T-helper 1 cell treated with Interleukin-12 subunit alpha and Interleukin-12 subunit beta and Interleukin-4 antibody, amounts not matched to agents 30 μg/mL and 1 μg/mL, for 36 hours (primary cell): ENCODE data around the gene IFIH1.

Experiments used
- H3K27ac Mint-ChIP-seq: one replicate; pipeline ENCODE4 v1.8.0; 2021; ENCODE audit warnings: mild to moderate bottlenecking, mixed read lengths
- H3K27me3 Mint-ChIP-seq: one replicate; pipeline ENCODE4 v1.8.0; 2021; ENCODE audit warnings: low read depth, mixed read lengths
- H3K36me3 Mint-ChIP-seq: one replicate; pipeline ENCODE4 v1.8.0; 2021; ENCODE audit warnings: low read depth, mixed read lengths
- H3K4me1 Mint-ChIP-seq: one replicate; pipeline ENCODE4 v1.8.0; 2021; ENCODE audit warnings: low read depth, mixed read lengths
- H3K4me3 Mint-ChIP-seq: one replicate; pipeline ENCODE4 v1.8.0; 2021; ENCODE audit warnings: mild to moderate bottlenecking, moderate library complexity, mixed read lengths
- H3K9me3 Mint-ChIP-seq: one replicate; pipeline ENCODE4 v1.8.0; 2021; ENCODE audit warnings: mixed read lengths

The IFIH1 gene

DNA sequence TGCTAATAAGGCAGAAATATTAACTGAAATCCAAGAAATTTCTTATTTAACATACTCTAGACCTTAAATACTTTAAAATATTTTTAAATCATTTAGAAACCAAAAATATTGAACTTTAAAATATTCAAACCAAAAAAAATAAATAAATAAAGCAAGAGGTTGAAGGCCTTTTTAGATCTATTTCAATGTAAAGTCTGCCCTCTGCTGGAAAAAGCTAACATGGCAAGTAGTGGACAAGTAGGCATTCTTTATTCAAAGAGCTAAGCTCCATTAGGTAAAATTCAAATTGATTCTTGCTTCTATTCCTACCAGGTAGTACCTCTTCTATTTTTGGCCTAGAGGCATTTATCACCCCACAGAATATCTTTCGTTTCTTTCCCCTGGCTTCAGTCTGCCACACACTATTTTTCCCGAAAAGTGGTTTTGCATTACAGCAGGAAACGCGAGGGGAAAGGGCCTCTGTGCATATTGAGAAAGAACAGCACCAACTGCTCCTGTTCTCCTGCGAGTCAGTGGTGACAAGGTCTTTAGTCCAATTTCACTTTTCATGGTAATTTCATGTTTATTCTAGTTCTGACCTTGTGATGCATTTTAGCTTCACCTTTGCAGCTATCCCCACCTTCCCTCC, 20.4 kb downstream of the IFIH1 start:
- no peak overlapping the region for H3K27ac Mint-ChIP-seq
- no peak overlapping the region for H3K4me3 Mint-ChIP-seq
- H3K36me3 Mint-ChIP-seq, result peaks cover 8% of the 10 kb centered on the region
- H3K27me3 Mint-ChIP-seq, result no peaks in the 10 kb centered on the region
- no peaks in the 10 kb centered on the region for H3K9me3 Mint-ChIP-seq
- peaks cover 2% of the 10 kb centered on the region for H3K4me1 Mint-ChIP-seq

GRCh38 chr2:162295009-162295408, 23.5 kb downstream of the IFIH1 start:
- H3K27me3 Mint-ChIP-seq, result no peaks in the 10 kb centered on the region
- peak overlapping the region; percentile 26 for H3K27ac Mint-ChIP-seq
- H3K4me3 Mint-ChIP-seq, result no peak overlapping the region
- H3K9me3 Mint-ChIP-seq, result no peaks in the 10 kb centered on the region
- peaks cover 14% of the 10 kb centered on the region for H3K36me3 Mint-ChIP-seq
- peaks cover 4% of the 10 kb centered on the region for H3K4me1 Mint-ChIP-seq

DNA sequence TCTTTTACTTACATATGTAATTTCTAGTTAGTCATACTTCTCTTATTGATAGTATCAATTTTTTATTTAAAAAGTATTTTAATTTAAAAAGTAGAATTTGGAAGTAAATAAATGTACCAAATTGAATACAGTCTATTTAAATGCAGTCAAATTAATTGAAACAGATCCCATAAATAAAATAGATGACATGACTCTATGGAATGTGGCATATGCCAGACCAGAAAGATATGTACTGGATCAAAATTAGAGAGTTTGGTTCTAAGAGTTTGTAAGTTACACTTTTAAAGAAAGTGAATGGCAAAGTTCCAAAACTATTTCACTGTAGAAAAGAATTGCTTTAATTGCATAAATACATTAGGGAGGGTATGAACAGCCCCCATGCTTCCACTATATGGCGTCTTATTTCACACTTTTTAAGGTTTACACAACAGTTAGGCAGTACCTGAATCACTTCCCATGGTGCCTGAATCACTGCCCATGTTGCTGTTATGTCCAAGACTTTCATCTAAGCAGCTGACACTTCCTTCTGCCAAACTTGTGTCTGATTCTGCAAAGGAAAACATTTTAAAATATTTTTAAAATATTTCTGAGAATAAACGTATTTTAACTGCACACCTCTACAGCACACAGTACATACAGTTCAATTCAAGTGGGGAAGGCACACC, 25.2 kb downstream of the IFIH1 start:
- H3K9me3 Mint-ChIP-seq, result no peaks in the 10 kb centered on the region
- no peaks in the 10 kb centered on the region for H3K27me3 Mint-ChIP-seq
- H3K36me3 Mint-ChIP-seq, result peaks cover 14% of the 10 kb centered on the region
- H3K4me1 Mint-ChIP-seq, result peaks cover 4% of the 10 kb centered on the region
- no peak overlapping the region for H3K4me3 Mint-ChIP-seq
- H3K27ac Mint-ChIP-seq, result no peak overlapping the region

DNA sequence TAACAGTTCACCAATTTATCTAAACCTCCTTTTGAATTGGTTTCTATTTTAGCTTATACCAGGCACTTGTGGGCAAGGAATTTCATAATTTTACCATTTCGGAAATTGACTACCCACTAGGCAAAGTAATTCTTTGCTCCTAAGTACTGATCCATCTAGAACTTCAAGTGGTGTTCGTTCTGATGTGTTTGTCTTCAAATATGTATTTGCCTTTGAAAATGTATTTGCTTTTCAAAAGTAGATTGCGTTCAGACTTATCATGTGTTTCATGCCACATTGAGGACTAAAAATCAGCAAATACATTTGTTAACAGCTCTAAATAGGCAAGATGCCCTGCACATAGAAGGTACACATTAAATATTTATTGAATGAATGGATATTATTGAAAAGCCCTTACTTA, 26.7 kb downstream of the IFIH1 start:
- H3K9me3 Mint-ChIP-seq, result no peaks in the 10 kb centered on the region
- peaks cover 17% of the 10 kb centered on the region for H3K36me3 Mint-ChIP-seq
- peaks cover 3% of the 10 kb centered on the region for H3K4me1 Mint-ChIP-seq
- no peaks in the 10 kb centered on the region for H3K27me3 Mint-ChIP-seq
- H3K27ac Mint-ChIP-seq, result no peak overlapping the region
- no peak overlapping the region for H3K4me3 Mint-ChIP-seq

DNA sequence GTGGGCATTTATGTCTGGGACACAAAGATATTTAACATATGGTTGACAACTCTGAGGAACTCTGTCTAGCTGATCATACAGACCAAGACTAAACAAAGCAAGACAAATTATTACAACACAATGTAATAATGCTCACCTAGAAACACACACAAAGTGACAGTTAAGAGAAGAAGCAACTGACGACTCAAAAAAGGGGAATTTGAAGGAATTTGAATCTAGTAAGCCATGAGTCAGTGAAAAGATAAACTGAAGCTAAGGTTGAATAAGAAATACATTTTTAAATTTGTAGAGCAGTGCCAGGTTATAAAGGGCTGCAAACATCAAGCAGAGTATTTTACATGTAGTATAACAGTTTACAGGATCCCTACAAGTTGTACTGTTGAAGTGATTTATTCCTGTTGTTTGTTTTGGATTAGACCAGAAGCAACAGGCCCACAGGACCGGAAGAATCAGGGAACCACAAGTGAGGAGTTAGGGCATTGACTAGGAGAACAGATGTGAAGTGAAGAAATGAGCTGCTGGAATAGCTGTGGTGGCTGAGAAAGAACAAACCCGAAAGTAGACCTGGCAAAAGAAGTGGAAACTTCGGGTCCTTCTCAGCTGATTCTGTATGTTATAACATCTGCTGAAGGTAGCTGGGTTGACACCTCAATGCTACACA, 35.6 kb downstream of the IFIH1 start:
- Mint-ChIP-seq H3K27me3 (no peaks in the 10 kb centered on the region), H3K9me3 (no peaks in the 10 kb centered on the region), H3K4me1 (peaks cover 11% of the 10 kb centered on the region), H3K4me3 (no peak overlapping the region), H3K27ac (no peak overlapping the region), H3K36me3 (peaks cover 66% of the 10 kb centered on the region)

- no peak overlapping the region for H3K4me3 Mint-ChIP-seq
- peaks cover 9% of the 10 kb centered on the region for H3K4me1 Mint-ChIP-seq
- no peaks in the 10 kb centered on the region for H3K27me3 Mint-ChIP-seq
Measured at GRCh38 chr2:162280654-162281053, 37.8 kb downstream of the IFIH1 start.

DNA sequence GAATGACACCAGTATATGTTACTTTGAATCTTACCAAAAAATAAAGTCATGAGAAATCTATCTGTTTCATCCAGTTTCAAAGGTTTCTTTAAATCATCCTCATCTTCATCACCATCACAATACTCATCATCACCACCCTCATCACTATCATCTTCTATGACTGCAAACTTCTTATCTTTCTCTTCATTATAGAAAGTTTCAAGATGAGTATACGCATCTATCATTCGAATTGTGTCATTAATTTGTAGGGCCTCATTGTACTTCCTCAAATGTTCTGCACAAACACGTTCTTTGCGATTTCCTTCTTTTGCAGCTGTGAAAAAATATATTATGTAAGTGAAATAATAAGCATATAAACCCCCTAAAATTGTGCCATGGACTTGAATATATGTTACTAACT, 41.1 kb downstream of the IFIH1 start:
- peaks cover 70% of the 10 kb centered on the region for H3K36me3 Mint-ChIP-seq
- H3K27ac Mint-ChIP-seq, result no peak overlapping the region
- H3K4me3 Mint-ChIP-seq, result no peak overlapping the region
- H3K9me3 Mint-ChIP-seq, result no peaks in the 10 kb centered on the region
- H3K27me3 Mint-ChIP-seq, result no peaks in the 10 kb centered on the region
- H3K4me1 Mint-ChIP-seq, result peaks cover 8% of the 10 kb centered on the region

More at GRCh38 chr2:162280654-162281053, 37.8 kb downstream of the IFIH1 start:
- Mint-ChIP-seq H3K9me3 (no peaks in the 10 kb centered on the region), H3K27ac (no peak overlapping the region), H3K36me3 (peaks cover 71% of the 10 kb centered on the region)

DNA sequence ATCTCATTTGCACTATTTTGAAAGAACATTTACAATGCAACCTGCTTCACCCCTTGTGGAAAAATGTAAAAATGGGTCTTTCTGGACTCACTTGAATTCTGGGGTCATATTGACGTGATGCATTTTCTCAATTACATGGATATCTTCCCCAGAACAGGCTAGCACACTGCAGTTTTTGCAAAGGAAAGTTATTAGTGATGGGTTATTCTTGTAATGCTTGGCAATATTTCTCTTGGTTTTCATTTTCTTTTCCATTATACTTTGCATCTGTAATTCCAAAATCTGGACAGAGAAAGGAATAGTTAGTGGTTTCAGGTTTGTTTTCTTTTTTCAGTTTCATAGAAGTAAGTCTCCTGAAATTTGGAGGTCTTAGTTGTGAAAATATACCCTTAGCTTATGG, 50.5 kb downstream of the IFIH1 start:
- Mint-ChIP-seq H3K27ac (no peak overlapping the region), H3K4me1 (no peaks in the 10 kb centered on the region), H3K9me3 (no peaks in the 10 kb centered on the region), H3K27me3 (no peaks in the 10 kb centered on the region), H3K4me3 (no peak overlapping the region), H3K36me3 (peaks cover 55% of the 10 kb centered on the region)

DNA sequence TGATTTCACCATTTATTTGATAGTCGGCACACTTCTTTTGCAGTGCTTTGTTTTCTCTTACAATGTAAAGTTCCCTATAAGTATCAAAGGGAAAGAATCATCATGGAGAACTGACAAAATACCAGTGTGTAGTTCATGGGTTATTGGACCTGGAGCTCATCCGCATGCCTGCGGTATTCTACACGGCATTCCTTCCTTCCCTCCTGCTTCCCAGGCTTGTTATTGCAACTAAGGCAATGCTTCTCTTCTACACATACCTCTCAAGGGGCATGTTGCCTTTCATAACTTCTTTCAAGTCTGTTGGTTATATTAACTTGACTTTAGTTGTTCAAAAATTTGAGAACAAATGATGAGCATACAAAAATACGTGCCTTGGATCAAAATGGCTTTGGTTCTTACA, 51.0 kb downstream of the IFIH1 start:
- H3K4me3 Mint-ChIP-seq, result no peak overlapping the region
- no peaks in the 10 kb centered on the region for H3K4me1 Mint-ChIP-seq
- no peaks in the 10 kb centered on the region for H3K9me3 Mint-ChIP-seq
- H3K36me3 Mint-ChIP-seq, result peaks cover 52% of the 10 kb centered on the region
- H3K27me3 Mint-ChIP-seq, result no peaks in the 10 kb centered on the region
- H3K27ac Mint-ChIP-seq, result no peak overlapping the region

- Mint-ChIP-seq H3K9me3 (no peaks in the 10 kb centered on the region), H3K4me1 (peaks cover 6% of the 10 kb centered on the region), H3K4me3 (no peak overlapping the region), H3K27ac (no peak overlapping the region), H3K36me3 (peaks cover 43% of the 10 kb centered on the region), H3K27me3 (no peaks in the 10 kb centered on the region)
Measured at GRCh38 chr2:162266460-162266760, 52.1 kb downstream of the IFIH1 start.

DNA sequence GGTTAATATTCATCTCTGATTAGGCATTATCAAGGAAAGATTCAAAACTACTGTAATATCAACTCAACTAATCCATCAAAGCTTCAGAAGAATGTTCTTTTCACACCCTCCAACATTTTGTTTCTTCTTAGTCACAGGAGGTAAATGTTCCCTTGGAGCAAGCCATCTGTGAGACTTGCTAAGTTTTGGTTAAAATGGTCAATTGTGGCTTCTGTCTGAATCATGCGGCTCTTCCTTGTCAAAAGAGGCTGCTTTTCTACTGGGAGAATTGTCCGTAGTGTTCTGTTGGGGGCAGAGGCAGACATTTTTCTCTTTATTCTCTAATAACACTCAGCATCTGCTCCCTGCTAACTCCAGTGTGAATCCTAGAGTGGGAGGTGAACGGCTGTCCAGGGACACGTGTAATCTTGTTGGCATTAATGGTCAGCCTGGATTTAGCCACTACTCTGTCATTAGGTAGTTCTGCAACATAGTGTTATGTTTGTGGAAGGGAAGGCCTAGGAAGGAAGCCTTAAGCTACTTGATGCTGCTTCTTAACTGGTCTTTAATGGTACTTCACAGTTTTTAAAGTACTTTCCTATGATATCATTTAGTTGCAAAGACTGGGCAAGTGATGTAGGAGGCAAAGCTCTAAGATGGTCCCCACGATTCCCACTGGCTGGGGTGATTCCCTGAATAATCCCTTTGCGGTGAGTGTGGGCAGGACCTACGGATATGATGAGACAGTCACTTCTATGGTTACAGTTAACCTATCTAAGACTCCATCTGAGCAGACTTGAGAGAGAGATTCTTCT, 52.6 kb downstream of the IFIH1 start:
- Mint-ChIP-seq H3K27me3 (no peaks in the 10 kb centered on the region), H3K4me3 (no peak overlapping the region), H3K9me3 (no peaks in the 10 kb centered on the region), H3K4me1 (peaks cover 11% of the 10 kb centered on the region), H3K27ac (no peak overlapping the region), H3K36me3 (peaks cover 40% of the 10 kb centered on the region)

- peaks cover 14% of the 10 kb centered on the region for H3K4me1 Mint-ChIP-seq
- H3K27me3 Mint-ChIP-seq, result peaks cover 10% of the 10 kb centered on the region
- peaks cover 15% of the 10 kb centered on the region for H3K36me3 Mint-ChIP-seq
- no peaks in the 10 kb centered on the region for H3K9me3 Mint-ChIP-seq
- no peak overlapping the region for H3K27ac Mint-ChIP-seq
- no peak overlapping the region for H3K4me3 Mint-ChIP-seq
Measured at GRCh38 chr2:162261032-162261945, 57.2 kb downstream of the IFIH1 start.

- Mint-ChIP-seq H3K4me3 (no peak overlapping the region), H3K27me3 (peaks cover 10% of the 10 kb centered on the region), H3K27ac (no peak overlapping the region), H3K4me1 (peaks cover 14% of the 10 kb centered on the region), H3K36me3 (peaks cover 3% of the 10 kb centered on the region), H3K9me3 (no peaks in the 10 kb centered on the region)
Measured at GRCh38 chr2:162258686-162259085, 59.8 kb downstream of the IFIH1 start.

DNA sequence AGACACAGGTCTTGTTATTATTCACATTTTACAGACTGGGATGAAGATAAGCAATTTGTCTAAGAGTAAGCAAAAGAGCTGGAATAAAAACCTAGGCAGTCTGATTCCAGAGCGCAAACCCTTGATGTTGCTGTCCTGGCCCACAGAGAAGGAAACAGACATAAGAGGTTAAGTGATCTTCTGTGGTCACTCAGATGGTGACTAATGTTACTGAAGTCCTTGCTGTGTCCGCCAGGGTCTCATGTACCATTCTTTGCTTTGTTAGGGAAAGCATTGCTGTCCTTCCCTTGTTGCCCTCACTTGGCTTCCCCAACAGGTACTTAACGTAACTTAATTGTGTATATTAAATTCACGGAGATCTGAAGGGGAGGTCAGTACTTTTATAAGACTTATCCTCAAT, 60.3 kb downstream of the IFIH1 start:
- Mint-ChIP-seq H3K27me3 (peaks cover 10% of the 10 kb centered on the region), H3K27ac (no peak overlapping the region), H3K9me3 (no peaks in the 10 kb centered on the region), H3K36me3 (peaks cover 3% of the 10 kb centered on the region), H3K4me1 (peaks cover 14% of the 10 kb centered on the region), H3K4me3 (no peak overlapping the region)
